Adrenal gland (tissue), 5 donors: Measurements from ENCODE around the gene DDAH2.

Experiments
- POLR2A ChIP-seq, 2 donors: fragments of 450-650 bp; IDR thresholded peaks; one replicate each; pipeline ENCODE4 v1.6.1; 2017; ENCODE audit warnings: antibody characterized with exemption in 2 of 2, mild to moderate bottlenecking in 2 of 2, moderate library complexity in 1 of 2
- TF ChIP-seq, protein P1 (sequence below), 6 experiments: fragments of 450-650 bp in 4 of 6; fragments of 200-600 bp in 2 of 6; sonication (generic) in 1 of 6; IDR thresholded peaks; 1 replicate in 5 of 6; 2 replicates in 1 of 6; pipeline versions ENCODE4 v1.5.1 to v1.8.0; 2016 to 2021; ENCODE audit warnings: antibody characterized with exemption in 6 of 6, mild to moderate bottlenecking in 2 of 6, moderate library complexity in 1 of 6
- donor health status: DM: no; HTN: no; CAD: no.

DNA sequence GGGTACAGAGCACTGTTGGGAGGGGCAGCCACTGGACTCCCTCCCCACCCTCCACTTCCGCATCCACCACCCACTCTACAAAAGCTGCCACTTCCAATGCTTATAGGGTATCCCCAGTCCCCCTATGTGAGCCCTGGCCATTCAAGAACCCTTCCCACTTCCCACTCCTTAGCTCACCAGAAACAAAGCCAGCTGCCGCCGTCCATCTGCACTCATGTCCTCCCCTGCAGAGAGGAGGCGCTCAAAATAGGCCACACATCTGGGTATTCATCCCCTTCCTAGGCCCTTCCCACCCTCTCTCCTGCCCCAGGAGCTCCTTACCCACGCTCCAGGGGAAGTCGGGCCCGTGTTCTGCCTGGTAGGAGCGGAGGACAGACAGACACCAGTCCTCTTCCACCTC is 41.8 kb downstream of the DDAH2 start:
- TF ChIP-seq, protein P1, sequence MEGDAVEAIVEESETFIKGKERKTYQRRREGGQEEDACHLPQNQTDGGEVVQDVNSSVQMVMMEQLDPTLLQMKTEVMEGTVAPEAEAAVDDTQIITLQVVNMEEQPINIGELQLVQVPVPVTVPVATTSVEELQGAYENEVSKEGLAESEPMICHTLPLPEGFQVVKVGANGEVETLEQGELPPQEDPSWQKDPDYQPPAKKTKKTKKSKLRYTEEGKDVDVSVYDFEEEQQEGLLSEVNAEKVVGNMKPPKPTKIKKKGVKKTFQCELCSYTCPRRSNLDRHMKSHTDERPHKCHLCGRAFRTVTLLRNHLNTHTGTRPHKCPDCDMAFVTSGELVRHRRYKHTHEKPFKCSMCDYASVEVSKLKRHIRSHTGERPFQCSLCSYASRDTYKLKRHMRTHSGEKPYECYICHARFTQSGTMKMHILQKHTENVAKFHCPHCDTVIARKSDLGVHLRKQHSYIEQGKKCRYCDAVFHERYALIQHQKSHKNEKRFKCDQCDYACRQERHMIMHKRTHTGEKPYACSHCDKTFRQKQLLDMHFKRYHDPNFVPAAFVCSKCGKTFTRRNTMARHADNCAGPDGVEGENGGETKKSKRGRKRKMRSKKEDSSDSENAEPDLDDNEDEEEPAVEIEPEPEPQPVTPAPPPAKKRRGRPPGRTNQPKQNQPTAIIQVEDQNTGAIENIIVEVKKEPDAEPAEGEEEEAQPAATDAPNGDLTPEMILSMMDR (IDR thresholded peaks at IDR 0.05), result no peak
- TF ChIP-seq POLR2A (IDR thresholded peaks at IDR 0.05), result no peak
